ENCODE data around the gene TNFRSF12A. TPM values are rescaled to one million over a fixed set of nuclear protein-coding genes. Genes with fewer than 3 reads are reported as not detected.

The TNFRSF12A gene
- total and polyA plus RNA-seq, 2 of the 4 experiments (the other 2 are of a cell fraction) = 103 to 304 TPM

DNA sequence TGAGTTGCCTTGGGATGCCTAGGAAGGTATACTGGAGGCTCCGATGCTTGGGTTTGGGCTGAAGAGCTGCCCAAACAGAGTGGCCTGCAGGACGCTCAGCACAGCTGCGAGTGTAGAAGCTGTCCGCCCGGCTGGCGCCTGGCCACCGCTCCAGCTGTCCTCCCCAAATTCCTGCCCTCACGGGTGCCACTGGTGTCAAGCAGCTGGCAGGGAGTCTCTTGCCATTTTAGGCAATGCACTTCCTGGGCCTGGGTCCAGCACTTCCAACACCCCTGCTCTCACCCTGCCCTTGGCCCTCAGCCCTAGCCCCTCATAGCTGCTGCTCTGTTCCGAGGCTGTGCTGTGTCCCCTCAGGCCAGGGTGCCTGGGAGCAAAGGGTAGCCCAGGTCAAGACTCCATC, 34.7 kb upstream of the TNFRSF12A start:
- ATAC-seq (ENCODE audit: low read depth) (no peak), DNase-seq (no peak)
- H2BK5ac ChIP-seq (ENCODE audit: low read depth, low read length, poor library complexity, severe bottlenecking) = no peak overlapping the region
- H2AFZ ChIP-seq (replicated peaks; ENCODE audit: low read length, poor library complexity) = no peak overlapping the region
- H2BK20ac ChIP-seq (ENCODE audit: low read depth, low read length) = no peak overlapping the region
- TF ChIP-seq NFE2L2 (IDR thresholded peaks at IDR 0.05; ENCODE audit: low read depth, low read length) = no peak
- no peak for TF ChIP-seq MAFK (IDR thresholded peaks at IDR 0.05; ENCODE audit: low read depth, low read length)
- no peak for TF ChIP-seq CEBPB (IDR thresholded peaks at IDR 0.05; ENCODE audit: low read depth, low read length)
- TF ChIP-seq CHD1 (IDR thresholded peaks at IDR 0.05; ENCODE audit: low read depth, low read length) = no peak
- TF ChIP-seq, protein P1, sequence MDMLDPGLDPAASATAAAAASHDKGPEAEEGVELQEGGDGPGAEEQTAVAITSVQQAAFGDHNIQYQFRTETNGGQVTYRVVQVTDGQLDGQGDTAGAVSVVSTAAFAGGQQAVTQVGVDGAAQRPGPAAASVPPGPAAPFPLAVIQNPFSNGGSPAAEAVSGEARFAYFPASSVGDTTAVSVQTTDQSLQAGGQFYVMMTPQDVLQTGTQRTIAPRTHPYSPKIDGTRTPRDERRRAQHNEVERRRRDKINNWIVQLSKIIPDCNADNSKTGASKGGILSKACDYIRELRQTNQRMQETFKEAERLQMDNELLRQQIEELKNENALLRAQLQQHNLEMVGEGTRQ (IDR thresholded peaks at IDR 0.05; ENCODE audit: low read depth, low read length) = no peak
- no peak for TF ChIP-seq FOS (IDR thresholded peaks at IDR 0.05; ENCODE audit: low read depth, low read length)
- TF ChIP-seq SMC3 (IDR thresholded peaks at IDR 0.05; ENCODE audit: low read depth, low read length) = no peak
- TF ChIP-seq, protein P2, sequence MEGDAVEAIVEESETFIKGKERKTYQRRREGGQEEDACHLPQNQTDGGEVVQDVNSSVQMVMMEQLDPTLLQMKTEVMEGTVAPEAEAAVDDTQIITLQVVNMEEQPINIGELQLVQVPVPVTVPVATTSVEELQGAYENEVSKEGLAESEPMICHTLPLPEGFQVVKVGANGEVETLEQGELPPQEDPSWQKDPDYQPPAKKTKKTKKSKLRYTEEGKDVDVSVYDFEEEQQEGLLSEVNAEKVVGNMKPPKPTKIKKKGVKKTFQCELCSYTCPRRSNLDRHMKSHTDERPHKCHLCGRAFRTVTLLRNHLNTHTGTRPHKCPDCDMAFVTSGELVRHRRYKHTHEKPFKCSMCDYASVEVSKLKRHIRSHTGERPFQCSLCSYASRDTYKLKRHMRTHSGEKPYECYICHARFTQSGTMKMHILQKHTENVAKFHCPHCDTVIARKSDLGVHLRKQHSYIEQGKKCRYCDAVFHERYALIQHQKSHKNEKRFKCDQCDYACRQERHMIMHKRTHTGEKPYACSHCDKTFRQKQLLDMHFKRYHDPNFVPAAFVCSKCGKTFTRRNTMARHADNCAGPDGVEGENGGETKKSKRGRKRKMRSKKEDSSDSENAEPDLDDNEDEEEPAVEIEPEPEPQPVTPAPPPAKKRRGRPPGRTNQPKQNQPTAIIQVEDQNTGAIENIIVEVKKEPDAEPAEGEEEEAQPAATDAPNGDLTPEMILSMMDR (conservative IDR thresholded peaks at IDR 0.05; ENCODE audit: low read depth, low read length) = no peak
- dilution Hi-C loops (cut with HindIII; ENCODE audit: low sequenced_read_pairs, unreplicated experiment) (no loop called here), intact Hi-C loops (cut with micrococcal nuclease) (no loop called here), in situ Hi-C loops (cut with MboI; ENCODE audit: low sequenced_read_pairs) (no loop called here)
- H4K91ac ChIP-seq (ENCODE audit: insufficient read depth, low read depth, low read length) = no peak overlapping the region
- peaks cover 6% of the 10 kb centered on the region for H3K4me1 ChIP-seq (ENCODE audit: control insufficient read depth, insufficient read depth, low read length)
- 0 out of 2 replicates have a peak, but pooled peaks cover 4% of the 10 kb centered on the region for H3K9me1 ChIP-seq (ENCODE audit: insufficient read depth, low read length)
- no peak overlapping the region for H3K14ac ChIP-seq (replicated peaks; ENCODE audit: low read depth, low read length)
- 39% methylated on average over 5 of the region's 9 CpGs; no CpG with 5 or more reads in 1 of the 2 experiments for WGBS, 2 experiments (ENCODE audit: extremely low coverage in 2 of 2, insufficient read length in 1 of 2)
- H3K27ac ChIP-seq (ENCODE audit: insufficient read depth, low read length) = no peak overlapping the region
- no peaks in the 10 kb centered on the region for H3K9me3 ChIP-seq (ENCODE audit: control insufficient read depth, insufficient read depth, low read length)
- ChIA-PET CTCF (no interaction called here), POLR2A (ENCODE audit: unreplicated experiment) (interaction anchor here (0.6 kb wide), 1 partner anchor 39 kb away, joined by 7 read pairs; no protein-coding TSS in a partner anchor)
- H3K4ac ChIP-seq (ENCODE audit: low read depth, low read length) = no peak overlapping the region
- peaks cover 19% of the 10 kb centered on the region for H3K27me3 ChIP-seq (ENCODE audit: control insufficient read depth, insufficient read depth, low read length)
- no peak overlapping the region for H2BK15ac ChIP-seq (ENCODE audit: low read depth, low read length)
- no TSS peak for BruUV-seq (replicated peaks)
- H2AK9ac ChIP-seq (replicated peaks; ENCODE audit: low read depth, low read length, poor library complexity) = no peak overlapping the region
- no peak overlapping the region for H2BK120ac ChIP-seq (ENCODE audit: low read depth, low read length)
- H2AK5ac ChIP-seq (ENCODE audit: low read depth, low read length) = no peak overlapping the region
- H4K20me1 ChIP-seq (ENCODE audit: insufficient read depth, low read length) = no peaks in the 10 kb centered on the region
- no peak overlapping the region for H3K18ac ChIP-seq (ENCODE audit: low read depth, low read length)
- H3K36me3 ChIP-seq (ENCODE audit: control insufficient read depth, insufficient read depth, low read length) = no peaks in the 10 kb centered on the region
- no peak overlapping the region for H4K8ac ChIP-seq (ENCODE audit: low read depth in 2 of 2, low read length in 2 of 2)
- no peak overlapping the region for H3K4me2 ChIP-seq (ENCODE audit: low read depth, low read length)
- no peak overlapping the region for H3K4me3 ChIP-seq (ENCODE audit: insufficient read depth, low read depth, low read length)
- no peak overlapping the region for H3K56ac ChIP-seq (ENCODE audit: extremely low read depth, insufficient read depth, low read length)
- peaks cover 0 to 6% of the 10 kb centered on the region in 2 experiments; a peak in 1 of 4 replicates for H3K79me1 ChIP-seq (ENCODE audit: low read depth in 1 of 2, low read length in 2 of 2)
- H3K23ac ChIP-seq (ENCODE audit: low read depth, low read length) = no peak overlapping the region
- H3K9ac ChIP-seq (ENCODE audit: low read depth, low read length) = no peak overlapping the region
- H4K5ac ChIP-seq (ENCODE audit: low read depth, low read length) = no peak overlapping the region

All from IMR-90 (cell line).